HEK293 (cell line): ENCODE data around the gene SLC52A3.

Experiments
- FEZF1 ChIP-seq: fragments of 450-650 bp; formaldehyde crosslinking; IDR thresholded peaks from 2 replicates; pipeline ENCODE4 v1.5.1; 2016; ENCODE audit warnings: missing biosample characterization, missing genetic modification characterization
- GLIS1 ChIP-seq: fragments of 450-650 bp; formaldehyde crosslinking; IDR thresholded peaks from 2 replicates; pipeline ENCODE4 v1.5.1; 2016; ENCODE audit warnings: missing biosample characterization, missing genetic modification characterization
- HIC1 ChIP-seq: fragments of 450-650 bp; formaldehyde crosslinking; IDR thresholded peaks from 2 replicates; pipeline ENCODE4 v1.5.1; 2016; ENCODE audit warnings: missing biosample characterization, missing genetic modification characterization
- HOXA7 ChIP-seq: sonication (generic); formaldehyde crosslinking; IDR thresholded peaks from 2 replicates; pipeline ENCODE4 v1.8.1; 2022; ENCODE audit warnings: missing genetic modification reagents, borderline replicate concordance
- HOXC10 ChIP-seq: sonication (generic); formaldehyde crosslinking; IDR thresholded peaks from 2 replicates; pipeline ENCODE4 v1.8.1; 2023; ENCODE audit warnings: mild to moderate bottlenecking, missing genetic modification reagents
- MEIS1 ChIP-seq: sonication (generic); formaldehyde crosslinking; IDR thresholded peaks from 2 replicates; pipeline ENCODE4 v1.8.1; 2022; ENCODE audit warnings: missing genetic modification reagents, mild to moderate bottlenecking, borderline replicate concordance
- SP2 ChIP-seq: fragments of 450-650 bp; formaldehyde crosslinking; IDR thresholded peaks from 2 replicates; pipeline ENCODE4 v1.5.1; 2016; ENCODE audit warnings: missing biosample characterization, missing genetic modification characterization
- SP3 ChIP-seq: fragments of 450-650 bp; formaldehyde crosslinking; IDR thresholded peaks from 2 replicates; pipeline ENCODE4 v1.5.1; 2016; ENCODE audit warnings: missing biosample characterization, missing genetic modification characterization
- ZBTB1 ChIP-seq: fragments of 450-650 bp; formaldehyde crosslinking; IDR thresholded peaks from 2 replicates; pipeline ENCODE4 v1.5.1; 2016; ENCODE audit warnings: missing biosample characterization, missing genetic modification characterization
- ZBTB20 ChIP-seq: fragments of 450-650 bp; formaldehyde crosslinking; IDR thresholded peaks from 2 replicates; pipeline ENCODE4 v1.5.1; 2016; ENCODE audit warnings: missing biosample characterization, missing genetic modification characterization
- ZBTB21 ChIP-seq: fragments of 450-650 bp; formaldehyde crosslinking; IDR thresholded peaks from 2 replicates; pipeline ENCODE4 v1.5.1; 2017; ENCODE audit warnings: missing biosample characterization, missing genetic modification characterization
- ZBTB26 ChIP-seq: fragments of 450-650 bp; formaldehyde crosslinking; optimal IDR thresholded peaks from 2 replicates; pipeline ENCODE3; 2016; ENCODE audit warnings: missing biosample characterization, mild to moderate bottlenecking, missing genetic modification characterization
- ZBTB6 ChIP-seq: fragments of 450-650 bp; formaldehyde crosslinking; IDR thresholded peaks from 2 replicates; pipeline ENCODE4 v1.5.1; 2017; ENCODE audit warnings: missing biosample characterization, missing genetic modification characterization
- ZBTB8A ChIP-seq: fragments of 450-650 bp; formaldehyde crosslinking; IDR thresholded peaks from 2 replicates; pipeline ENCODE4 v1.5.1; 2016; ENCODE audit warnings: missing biosample characterization, missing genetic modification characterization
- ZNF114 ChIP-seq: fragments of 450-650 bp; formaldehyde crosslinking; IDR thresholded peaks from 2 replicates; pipeline ENCODE4 v1.5.0; 2017; ENCODE audit warnings: missing biosample characterization, missing genetic modification characterization
- ZNF146 ChIP-seq: fragments of 450-650 bp; formaldehyde crosslinking; IDR thresholded peaks from 2 replicates; pipeline ENCODE4 v1.5.1; 2016; ENCODE audit warnings: missing biosample characterization, missing genetic modification characterization
- ZNF19 ChIP-seq: fragments of 450-650 bp; formaldehyde crosslinking; IDR thresholded peaks from 2 replicates; pipeline ENCODE4; 2016; ENCODE audit warnings: missing biosample characterization, missing genetic modification characterization, low read depth
- ZNF2 ChIP-seq: fragments of 450-650 bp; formaldehyde crosslinking; IDR thresholded peaks from 2 replicates; pipeline ENCODE4 v1.5.1; 2016; ENCODE audit warnings: missing biosample characterization, missing genetic modification characterization
- ZNF202 ChIP-seq: fragments of 450-650 bp; formaldehyde crosslinking; IDR thresholded peaks from 2 replicates; pipeline ENCODE4 v1.5.1; 2016; ENCODE audit warnings: missing biosample characterization, missing genetic modification characterization, borderline replicate concordance
- ZNF223 ChIP-seq: fragments of 450-650 bp; formaldehyde crosslinking; IDR thresholded peaks from 2 replicates; pipeline ENCODE4 v1.5.1; 2016; ENCODE audit warnings: missing biosample characterization, missing genetic modification characterization
- ZNF274 ChIP-seq, 2 experiments: fragments of 200-500 bp in 1 of 2; fragments of 450-650 bp in 1 of 2; sonication (Bioruptor generic) in 1 of 2; formaldehyde crosslinking in 1 of 2; IDR thresholded peaks; 2 replicates each; pipeline versions ENCODE4 v1.5.1 to v1.6.1; 2014 to 2016; ENCODE audit warnings: borderline replicate concordance in 1 of 2, inconsistent platforms in 1 of 2, low read length in 1 of 2, missing biosample characterization in 1 of 2, missing genetic modification characterization in 1 of 2
- ZNF292 ChIP-seq: fragments of 450-650 bp; formaldehyde crosslinking; IDR thresholded peaks from 2 replicates; pipeline ENCODE4 v1.5.1; 2016; ENCODE audit warnings: low read depth, missing biosample characterization, missing genetic modification characterization, borderline replicate concordance
- ZNF302 ChIP-seq: fragments of 450-650 bp; formaldehyde crosslinking; IDR thresholded peaks from 2 replicates; pipeline ENCODE4 v1.5.1; 2016; ENCODE audit warnings: missing biosample characterization, missing genetic modification characterization, low read depth
- ZNF391 ChIP-seq: fragments of 450-650 bp; formaldehyde crosslinking; IDR thresholded peaks from 2 replicates; pipeline ENCODE4 v1.5.1; 2016; ENCODE audit warnings: low read depth, missing biosample characterization, missing genetic modification characterization, borderline replicate concordance
- ZNF394 ChIP-seq: fragments of 450-650 bp; formaldehyde crosslinking; IDR thresholded peaks from 2 replicates; pipeline ENCODE4 v1.5.1; 2016; ENCODE audit warnings: missing biosample characterization, missing genetic modification characterization, mild to moderate bottlenecking, moderate library complexity, borderline replicate concordance
- ZNF404 ChIP-seq: fragments of 450-650 bp; formaldehyde crosslinking; IDR thresholded peaks from 2 replicates; pipeline ENCODE4 v1.5.1; 2017; ENCODE audit warnings: missing biosample characterization, missing genetic modification characterization
- ZNF529 ChIP-seq: fragments of 450-650 bp; formaldehyde crosslinking; IDR thresholded peaks from 2 replicates; pipeline ENCODE4 v1.5.1; 2017; ENCODE audit warnings: missing genetic modification characterization, missing biosample characterization; ENCODE audit not compliant: insufficient replicate concordance
- ZNF610 ChIP-seq: fragments of 450-650 bp; formaldehyde crosslinking; IDR thresholded peaks from 2 replicates; pipeline ENCODE4 v1.5.1; 2016; ENCODE audit warnings: missing biosample characterization, missing genetic modification characterization, borderline replicate concordance
- ZNF623 ChIP-seq: fragments of 450-650 bp; formaldehyde crosslinking; IDR thresholded peaks from 2 replicates; pipeline ENCODE4 v1.5.1; 2016; ENCODE audit warnings: missing biosample characterization, missing genetic modification characterization
- ZNF626 ChIP-seq: fragments of 450-650 bp; sonication (Bioruptor Pico); formaldehyde crosslinking; IDR thresholded peaks from 2 replicates; pipeline ENCODE4 v1.5.1; 2018; ENCODE audit warnings: missing biosample characterization, missing genetic modification characterization, inconsistent platforms
- ZNF658 ChIP-seq: fragments of 450-650 bp; formaldehyde crosslinking; IDR thresholded peaks from 2 replicates; pipeline ENCODE4; 2016; ENCODE audit warnings: missing biosample characterization, missing genetic modification characterization
- ZNF664 ChIP-seq: fragments of 450-650 bp; formaldehyde crosslinking; IDR thresholded peaks from 2 replicates; pipeline ENCODE4 v1.5.1; 2016; ENCODE audit warnings: missing biosample characterization, missing genetic modification characterization
- ZNF670 ChIP-seq: fragments of 450-650 bp; formaldehyde crosslinking; IDR thresholded peaks from 2 replicates; pipeline ENCODE4 v1.5.1; 2016; ENCODE audit warnings: missing biosample characterization, missing genetic modification characterization, low read depth
- ZNF791 ChIP-seq: fragments of 450-650 bp; formaldehyde crosslinking; IDR thresholded peaks from 2 replicates; pipeline ENCODE4 v1.5.1; 2016; ENCODE audit warnings: missing biosample characterization, missing genetic modification characterization
- ZNF843 ChIP-seq: fragments of 450-650 bp; formaldehyde crosslinking; IDR thresholded peaks from 2 replicates; pipeline ENCODE4 v1.5.1; 2016; ENCODE audit warnings: missing biosample characterization, missing genetic modification characterization
- TF ChIP-seq, protein P1 (sequence below): fragments of 450-650 bp; formaldehyde crosslinking; IDR thresholded peaks from 2 replicates; pipeline ENCODE4 v1.5.1; 2016; ENCODE audit warnings: missing biosample characterization, missing genetic modification characterization

SLC52A3 gene

DNA sequence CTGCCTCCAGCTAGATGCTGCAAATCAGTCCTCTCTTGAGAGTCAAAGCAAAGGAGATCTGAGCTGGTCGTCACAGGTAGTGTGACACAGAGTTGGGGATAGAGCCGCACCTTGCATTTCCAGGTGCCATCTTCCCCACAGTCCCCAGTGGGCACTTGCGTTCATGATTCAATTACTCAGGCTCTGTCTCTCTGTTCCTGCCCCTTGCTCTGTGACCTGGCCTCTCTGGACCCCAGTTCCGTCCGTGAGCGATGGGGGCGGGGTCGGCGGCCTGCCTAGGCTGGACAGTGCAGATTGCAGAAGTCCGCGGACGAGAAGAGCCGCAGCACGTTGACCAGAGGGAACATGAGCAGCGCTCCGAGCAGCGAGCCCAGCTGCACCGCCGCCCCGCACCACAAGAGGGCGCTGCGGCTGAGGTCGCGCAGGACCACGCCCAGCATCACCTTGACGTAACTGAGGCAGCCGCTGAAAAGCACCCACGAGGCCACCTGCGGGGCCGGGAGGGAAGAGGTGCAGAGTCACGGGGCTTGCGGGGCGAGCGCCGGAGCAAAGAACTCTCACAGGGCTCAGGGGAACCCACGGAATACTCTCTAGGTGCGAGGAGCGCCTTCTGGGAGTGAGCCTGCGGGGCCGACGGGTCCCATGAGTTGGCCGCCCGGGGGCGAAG lies 7.4 kb downstream of the SLC52A3 start (continued):
- TF ChIP-seq, protein P1, sequence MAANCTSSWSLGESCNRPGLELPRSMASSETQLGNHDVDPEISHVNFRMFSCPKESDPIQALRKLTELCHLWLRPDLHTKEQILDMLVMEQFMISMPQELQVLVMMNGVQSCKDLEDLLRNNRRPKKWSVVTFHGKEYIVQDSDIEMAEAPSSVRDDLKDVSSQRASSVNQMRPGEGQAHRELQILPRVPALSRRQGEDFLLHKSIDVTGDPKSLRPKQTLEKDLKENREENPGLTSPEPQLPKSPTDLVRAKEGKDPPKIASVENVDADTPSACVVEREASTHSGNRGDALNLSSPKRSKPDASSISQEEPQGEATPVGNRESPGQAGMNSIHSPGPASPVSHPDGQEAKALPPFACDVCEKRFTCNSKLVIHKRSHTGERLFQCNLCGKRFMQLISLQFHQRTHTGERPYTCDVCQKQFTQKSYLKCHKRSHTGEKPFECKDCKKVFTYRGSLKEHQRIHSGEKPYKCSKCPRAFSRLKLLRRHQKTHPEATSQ (tag by site-specific recombination) = no peak
- TF ChIP-seq ZNF404 (tag by site-specific recombination) (no peak), ZNF19 (tag by site-specific recombination) (no peak), ZNF2 (tag by site-specific recombination) (peak; percentile 90), ZNF274 (IDR thresholded peaks at IDR 0.05; ENCODE audit: low read length) (no peak), ZNF274 (tag by site-specific recombination; IDR thresholded peaks at IDR 0.05; ENCODE audit: borderline replicate concordance) (no peak), FEZF1 (tag by site-specific recombination) (no peak), ZNF146 (tag by site-specific recombination) (no peak), ZBTB1 (no peak), SP3 (tag by site-specific recombination) (peak; percentile 56; the same call in 1 of the 2 replicates), ZNF292 (tag by site-specific recombination) (no peak), ZBTB8A (tag by site-specific recombination) (no peak), ZNF658 (tag by site-specific recombination) (no peak), ZBTB6 (no peak), ZNF114 (tag by site-specific recombination) (no peak), ZNF223 (tag by site-specific recombination) (no peak), ZNF391 (tag by site-specific recombination) (no peak), ZNF843 (tag by site-specific recombination) (no peak), ZNF623 (no peak), ZBTB21 (tag by site-specific recombination) (no peak), ZNF394 (tag by site-specific recombination) (no peak), ZBTB20 (tag by site-specific recombination) (no peak), ZNF670 (tag by site-specific recombination) (no peak), MEIS1 (CRISPR knock-in tag) (no peak), ZNF202 (no peak), HIC1 (no peak), ZNF664 (no peak), HOXA7 (CRISPR knock-in tag) (no peak), SP2 (no peak), ZNF529 (tag by site-specific recombination) (no peak), HOXC10 (CRISPR knock-in tag) (no peak), GLIS1 (tag by site-specific recombination) (no peak), ZNF791 (tag by site-specific recombination) (no peak), ZNF610 (tag by site-specific recombination) (0 out of 2 replicates have a peak, but pooled peaks have one; percentile 24), ZNF302 (tag by site-specific recombination) (no peak), ZNF626 (tag by site-specific recombination) (no peak), ZBTB26 (tag by site-specific recombination) (no peak)
